ENCODE results near the gene CFAP92. TPM values are rescaled to one million over a fixed set of nuclear protein-coding genes. Genes with fewer than 3 reads are reported as not detected.
A peak's percentile ranks its signal among the peaks of the same experiment; 100 is the strongest.

CFAP92 gene
- total RNA-seq, 1 donor from 2014 or later: 2.0 TPM

GRCh38 chr3:129028866-129029265 lies 35.0 kb upstream of the CFAP92 start:
- TF ChIP-seq, protein P1, sequence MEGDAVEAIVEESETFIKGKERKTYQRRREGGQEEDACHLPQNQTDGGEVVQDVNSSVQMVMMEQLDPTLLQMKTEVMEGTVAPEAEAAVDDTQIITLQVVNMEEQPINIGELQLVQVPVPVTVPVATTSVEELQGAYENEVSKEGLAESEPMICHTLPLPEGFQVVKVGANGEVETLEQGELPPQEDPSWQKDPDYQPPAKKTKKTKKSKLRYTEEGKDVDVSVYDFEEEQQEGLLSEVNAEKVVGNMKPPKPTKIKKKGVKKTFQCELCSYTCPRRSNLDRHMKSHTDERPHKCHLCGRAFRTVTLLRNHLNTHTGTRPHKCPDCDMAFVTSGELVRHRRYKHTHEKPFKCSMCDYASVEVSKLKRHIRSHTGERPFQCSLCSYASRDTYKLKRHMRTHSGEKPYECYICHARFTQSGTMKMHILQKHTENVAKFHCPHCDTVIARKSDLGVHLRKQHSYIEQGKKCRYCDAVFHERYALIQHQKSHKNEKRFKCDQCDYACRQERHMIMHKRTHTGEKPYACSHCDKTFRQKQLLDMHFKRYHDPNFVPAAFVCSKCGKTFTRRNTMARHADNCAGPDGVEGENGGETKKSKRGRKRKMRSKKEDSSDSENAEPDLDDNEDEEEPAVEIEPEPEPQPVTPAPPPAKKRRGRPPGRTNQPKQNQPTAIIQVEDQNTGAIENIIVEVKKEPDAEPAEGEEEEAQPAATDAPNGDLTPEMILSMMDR (IDR thresholded peaks at IDR 0.05): no peak
- ATAC-seq (no peak), DNase-seq (no peak)
- Histone ChIP-seq H3K27me3 (ENCODE audit: low read depth) (no peaks in the 10 kb centered on the region), H3K4me1 (peaks cover 38% of the 10 kb centered on the region), H3K27ac (no peak overlapping the region), H3K36me3 (peaks cover 18% of the 10 kb centered on the region), H3K4me3 (no peak overlapping the region), H3K9me3 (no peaks in the 10 kb centered on the region)
- intact Hi-C loops (cut with DNase I): no loop called here

- no peak for DNase-seq
- TF ChIP-seq, protein P1 (IDR thresholded peaks at IDR 0.05): no peak
- intact Hi-C loops (cut with DNase I): no loop called here
- peak overlapping the region; percentile 53 for H3K4me3 ChIP-seq
- peaks cover 44% of the 10 kb centered on the region for H3K4me1 ChIP-seq
- H3K9me3 ChIP-seq: no peaks in the 10 kb centered on the region
- no peak for ATAC-seq
- no peaks in the 10 kb centered on the region for H3K27me3 ChIP-seq (ENCODE audit: low read depth)
- H3K36me3 ChIP-seq: peaks cover 11% of the 10 kb centered on the region
- peak overlapping the region; percentile 68 for H3K27ac ChIP-seq
Measured at GRCh38 chr3:129027544-129027880, 33.6 kb upstream of the CFAP92 start.

DNA sequence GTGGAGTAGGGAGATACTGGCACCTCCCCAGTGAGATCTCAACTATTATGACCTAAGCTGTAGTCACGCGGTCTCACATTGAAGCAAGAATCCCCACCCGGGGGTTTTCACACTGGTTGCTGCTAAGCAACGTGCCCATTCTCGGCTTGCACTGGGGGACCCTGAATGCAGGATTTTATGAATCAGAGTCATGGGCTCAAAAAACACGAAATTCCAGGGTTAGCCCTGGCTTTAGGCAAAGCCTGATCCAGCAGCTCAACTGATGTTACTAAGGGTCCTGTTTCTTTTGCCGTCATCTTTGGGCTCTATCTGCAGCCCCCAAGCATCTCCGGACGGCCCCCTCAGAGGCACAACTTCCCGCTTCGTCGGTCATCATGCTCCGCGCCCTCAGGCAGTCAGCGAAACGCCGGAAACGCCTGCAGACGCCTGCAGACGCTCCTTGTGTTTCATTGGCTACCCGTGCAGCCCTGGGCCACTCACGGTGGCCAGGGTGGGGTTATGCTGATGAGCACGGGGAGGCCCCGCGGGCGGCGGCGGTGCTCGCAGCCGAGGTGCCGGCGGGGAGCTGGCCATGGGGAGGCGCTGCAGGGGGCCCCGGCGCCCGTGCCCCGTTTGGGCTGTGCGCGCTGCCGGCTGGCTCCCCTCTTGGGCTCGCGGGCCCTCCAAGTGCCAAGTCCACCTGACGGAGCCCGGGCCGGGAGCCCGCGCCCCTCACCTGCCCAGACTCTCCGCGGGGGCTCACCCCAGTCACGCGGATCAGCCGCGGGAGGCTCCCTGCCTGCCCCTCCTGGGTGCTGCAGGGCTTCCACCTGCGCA lies 33.1 kb upstream of the CFAP92 start:
- Histone ChIP-seq H3K4me3 (peak overlapping the region; percentile 53), H3K27me3 (ENCODE audit: low read depth) (no peaks in the 10 kb centered on the region), H3K4me1 (peaks cover 49% of the 10 kb centered on the region), H3K36me3 (peaks cover 7% of the 10 kb centered on the region), H3K9me3 (no peaks in the 10 kb centered on the region), H3K27ac (peak overlapping the region; percentile 68)
- TF ChIP-seq, protein P1 (IDR thresholded peaks at IDR 0.05): peak; percentile 81
- DNase-seq: peak; percentile 94
- intact Hi-C loops (cut with DNase I): no loop called here
- ATAC-seq: peak; percentile 97 to 98

GRCh38 chr3:129025691-129026435 lies 32.0 kb upstream of the CFAP92 start:
- DNase-seq: peak; percentile 60
- Histone ChIP-seq H3K4me3 (no peak overlapping the region), H3K27ac (peak overlapping the region; percentile 68), H3K4me1 (peaks cover 54% of the 10 kb centered on the region), H3K36me3 (peaks cover 2% of the 10 kb centered on the region), H3K27me3 (ENCODE audit: low read depth) (no peaks in the 10 kb centered on the region), H3K9me3 (no peaks in the 10 kb centered on the region)
- TF ChIP-seq, protein P1 (IDR thresholded peaks at IDR 0.05): no peak
- intact Hi-C loops (cut with DNase I): no loop called here
- ATAC-seq: peak; percentile 24 to 30

DNA sequence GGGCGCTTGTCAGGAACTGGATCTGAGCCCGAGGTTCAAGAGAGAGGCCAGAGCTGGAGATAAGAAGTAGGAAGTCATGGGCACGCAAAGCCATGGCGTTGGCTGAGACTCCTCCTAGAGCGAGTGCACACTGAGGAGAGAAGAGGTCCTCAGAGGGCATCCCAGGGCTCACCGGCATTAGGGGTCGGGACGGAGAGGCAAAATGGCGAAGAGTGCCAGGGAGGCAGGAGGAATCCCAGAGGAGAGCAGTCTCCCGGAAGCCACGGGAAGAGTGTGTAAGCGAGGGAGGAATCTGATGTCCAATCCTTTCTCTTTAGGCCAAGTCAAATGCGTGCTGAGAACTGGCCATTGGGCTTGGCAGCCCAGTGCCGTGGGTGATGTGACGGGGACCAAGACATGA lies 31.2 kb upstream of the CFAP92 start:
- no peak overlapping the region for H3K4me3 ChIP-seq
- no peaks in the 10 kb centered on the region for H3K27me3 ChIP-seq (ENCODE audit: low read depth)
- no peak for DNase-seq
- H3K9me3 ChIP-seq: no peaks in the 10 kb centered on the region
- no peak for ATAC-seq
- TF ChIP-seq, protein P1 (IDR thresholded peaks at IDR 0.05): no peak
- H3K4me1 ChIP-seq: peaks cover 57% of the 10 kb centered on the region
- H3K36me3 ChIP-seq: no peaks in the 10 kb centered on the region
- intact Hi-C loops (cut with DNase I): no loop called here
- H3K27ac ChIP-seq: peak overlapping the region; percentile 68

Data from lower lobe of right lung (tissue), 2 donors.